ENCODE results near the gene SMOC2. TPM values are rescaled to one million over a fixed set of nuclear protein-coding genes. Genes with fewer than 3 reads are reported as not detected.

The SMOC2 gene
- total and polyA plus RNA-seq, 4 donors = 1.3 to 6.4 (median 4.6) TPM

DNA sequence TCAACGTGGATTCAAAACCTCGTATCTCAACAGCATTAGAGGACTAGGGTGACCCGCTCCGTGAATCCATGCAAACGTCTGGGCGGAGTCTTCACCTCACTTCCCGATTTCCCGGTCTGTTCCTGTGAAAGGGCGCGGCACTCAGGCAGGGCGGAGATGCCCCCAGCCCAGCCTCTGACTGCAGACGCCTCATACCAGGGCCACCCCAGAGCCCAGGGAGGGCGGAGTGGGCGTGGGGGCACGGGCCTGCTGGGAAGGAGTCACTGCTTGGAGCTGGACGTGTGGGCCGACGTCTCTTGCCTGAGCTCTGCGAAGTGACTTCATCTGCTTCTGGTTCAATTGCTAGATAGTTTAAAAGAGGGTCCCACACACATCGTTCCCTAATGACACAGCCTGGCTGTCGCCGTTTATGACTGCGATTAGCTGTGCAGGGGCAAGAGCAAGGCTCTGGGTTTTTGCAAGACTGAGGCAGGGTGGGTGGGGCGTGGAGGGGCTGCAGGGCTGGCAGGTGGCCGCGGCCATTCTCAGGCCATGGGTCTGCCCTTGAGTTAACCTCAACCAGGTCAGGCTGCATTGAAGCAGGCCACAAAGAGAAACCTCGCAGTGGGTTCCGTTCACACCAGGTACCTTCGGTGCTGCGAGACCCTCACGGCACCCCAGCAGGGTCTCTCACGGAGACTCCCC lies 15.0 kb downstream of the SMOC2 start:
- peaks cover 0 to 4% (median 0%) of the 10 kb centered on the region in 5 donors for H3K4me1 ChIP-seq (ENCODE audit: control insufficient read depth in 5 of 5, insufficient read depth in 5 of 5, low read length in 5 of 5)
- TF ChIP-seq CTCF (IDR thresholded peaks at IDR 0.05; ENCODE audit: control extremely low read depth, extremely low read depth) = no peak
- peaks cover 0 to 10% (median 4%) of the 10 kb centered on the region in 3 donors for H3K27me3 ChIP-seq (ENCODE audit: control insufficient read depth in 3 of 3, insufficient read depth in 3 of 3, low read length in 2 of 3)
- 87 to 90% methylated on average over 32 of the region's 32 CpGs for WGBS, 2 donors
- no peak overlapping the region for H3K9ac ChIP-seq (ENCODE audit: insufficient read depth in 1 of 2, low read length in 2 of 2)
- H3K27ac ChIP-seq (ENCODE audit: low read depth in 1 of 2, low read length in 1 of 2) = no peak overlapping the region
- no peaks in the 10 kb centered on the region for H3K9me3 ChIP-seq (ENCODE audit: control insufficient read depth in 4 of 4, insufficient read depth in 3 of 4, low read length in 3 of 4)
- DNase-seq (no peak), ATAC-seq (ENCODE audit: insufficient read depth, low FRiP score) (no peak)
- no peaks in the 10 kb centered on the region for H3K36me3 ChIP-seq (ENCODE audit: control insufficient read depth in 4 of 4, insufficient read depth in 4 of 4, low read length in 4 of 4)
- H3K4me3 ChIP-seq = no peak overlapping the region

GRCh38 chr6:168456907-168457652 lies 16.1 kb downstream of the SMOC2 start:
- ATAC-seq (ENCODE audit: insufficient read depth, low FRiP score) (no peak), DNase-seq (no peak)
- Histone ChIP-seq H3K4me3 (no peak overlapping the region), H3K27ac (ENCODE audit: low read depth in 1 of 2, low read length in 1 of 2) (no peak overlapping the region), H3K9ac (ENCODE audit: insufficient read depth in 1 of 2, low read length in 2 of 2) (no peak overlapping the region), H3K9me3 (ENCODE audit: control insufficient read depth in 4 of 4, insufficient read depth in 3 of 4, low read length in 3 of 4) (no peaks in the 10 kb centered on the region), H3K36me3 (ENCODE audit: control insufficient read depth in 4 of 4, insufficient read depth in 4 of 4, low read length in 4 of 4) (no peaks in the 10 kb centered on the region), H3K4me1 (ENCODE audit: control insufficient read depth in 5 of 5, insufficient read depth in 5 of 5, low read length in 5 of 5) (peaks cover 0 to 4% (median 0%) of the 10 kb centered on the region in 5 donors), H3K27me3 (ENCODE audit: control insufficient read depth in 3 of 3, insufficient read depth in 3 of 3, low read length in 2 of 3) (peaks cover 0 to 11% (median 0%) of the 10 kb centered on the region in 3 donors)
- 88 to 89% methylated on average over 31 of the region's 31 CpGs for whole genome bisulfite sequencing, 2 donors
- no peak for TF ChIP-seq CTCF (IDR thresholded peaks at IDR 0.05; ENCODE audit: control extremely low read depth, extremely low read depth)

DNA sequence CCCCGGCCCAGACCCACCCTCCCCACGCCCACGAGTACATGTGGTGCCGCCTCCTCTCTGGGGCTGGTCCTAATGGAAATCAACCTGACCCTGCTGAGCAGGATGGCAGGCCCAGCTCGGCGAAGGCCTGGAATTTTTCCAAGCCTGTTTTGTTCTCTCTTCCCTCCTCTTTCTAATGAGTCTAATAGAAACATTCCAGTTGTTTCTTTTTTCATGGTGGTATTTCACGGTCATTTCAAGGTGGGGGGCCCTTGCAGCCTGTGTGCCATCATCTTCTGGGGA lies 16.6 kb downstream of the SMOC2 start:
- no peak for TF ChIP-seq CTCF (IDR thresholded peaks at IDR 0.05; ENCODE audit: control extremely low read depth, extremely low read depth)
- WGBS, 2 donors = 57 to 68% methylated on average over 7 of the region's 7 CpGs

More for the DNA sequence above, 16.6 kb downstream of the SMOC2 start:
- no peak overlapping the region for H3K27ac ChIP-seq (ENCODE audit: low read depth in 1 of 2, low read length in 1 of 2)
- no peak overlapping the region for H3K4me3 ChIP-seq
- H3K27me3 ChIP-seq (ENCODE audit: control insufficient read depth in 3 of 3, insufficient read depth in 3 of 3, low read length in 2 of 3) = peaks cover 0 to 11% (median 0%) of the 10 kb centered on the region in 3 donors
- no peak overlapping the region for H3K9ac ChIP-seq (ENCODE audit: insufficient read depth in 1 of 2, low read length in 2 of 2)
- no peaks in the 10 kb centered on the region for H3K36me3 ChIP-seq (ENCODE audit: control insufficient read depth in 4 of 4, insufficient read depth in 4 of 4, low read length in 4 of 4)
- DNase-seq = no peak
- H3K9me3 ChIP-seq (ENCODE audit: control insufficient read depth in 4 of 4, insufficient read depth in 3 of 4, low read length in 3 of 4) = no peaks in the 10 kb centered on the region
- no peaks in the 10 kb centered on the region for H3K4me1 ChIP-seq (ENCODE audit: control insufficient read depth in 5 of 5, insufficient read depth in 5 of 5, low read length in 5 of 5)
- no peak for ATAC-seq (ENCODE audit: insufficient read depth, low FRiP score)

All from lung (tissue), 12 donors.